B cell (primary cell): ENCODE data around the gene PASD1. TPM values are rescaled to one million over a fixed set of nuclear protein-coding genes. Genes with fewer than 3 reads are reported as not detected.

Experiments used
- ATAC-seq: fragments of 200-7000 bp; cut with Tn5 transposase; one replicate; pipeline ENCODE4 v1.10.0; 2021; ENCODE audit warnings: low read depth, mild to moderate bottlenecking, moderate number of reproducible peaks, moderate library complexity
- CTCF ChIA-PET: fragments of 350-600 bp; sonication (Branson Sonifier 250); formaldehyde crosslinking; loops from one replicate; lab custom pipeline; 2021; ENCODE audit warnings: antibody characterized with exemption, inconsistent platforms; lab: Charles Lee
- POLR2A ChIA-PET: fragments of 350-600 bp; sonication (Branson Sonifier 250); formaldehyde crosslinking; loops from one replicate; lab custom pipeline; 2021; ENCODE audit warnings: antibody characterized with exemption; lab: Charles Lee
- DNase-seq: peaks from one replicate; pipeline ENCODE4 v3.0.0; 2013
- H2AFZ ChIP-seq: 2 replicates; pipeline ENCODE4 v1.6.1; 2012; ENCODE audit warnings: mild to moderate bottlenecking, low read depth, low read length; ENCODE audit not compliant: insufficient read depth, poor library complexity, severe bottlenecking
- H3K27ac ChIP-seq, 2 donors: 1 replicate in 1 of 2; 2 replicates in 1 of 2; pipeline ENCODE4 v1.5.1; 2012 to 2013; ENCODE audit warnings: low read length in 2 of 2, mild to moderate bottlenecking in 2 of 2, moderate library complexity in 1 of 2
- H3K27me3 ChIP-seq, 4 experiments: fragments of 200-600 bp in 1 of 4; sonication (generic) in 1 of 4; replicated peaks in 1 of 4; 1 replicate in 2 of 4; 2 replicates in 2 of 4; pipeline versions ENCODE4 v1.6.1 to v1.7.0; 2013 to 2016; ENCODE audit warnings: low read length in 3 of 4, mild to moderate bottlenecking in 2 of 4, mixed read lengths in 1 of 4, moderate library complexity in 1 of 4; ENCODE audit not compliant: insufficient read depth in 4 of 4, control insufficient read depth in 3 of 4; ENCODE audit errors: control extremely low read depth in 1 of 4
- H3K36me3 ChIP-seq, 2 experiments: replicated peaks in 1 of 2; 1 replicate in 1 of 2; 2 replicates in 1 of 2; pipeline versions ENCODE4 v1.6.1 to v1.7.1; 2013; ENCODE audit warnings: low read length in 1 of 2; ENCODE audit not compliant: insufficient read depth in 2 of 2, control insufficient read depth in 1 of 2; ENCODE audit errors: control extremely low read depth in 1 of 2, extremely low read depth in 1 of 2
- H3K4me1 ChIP-seq, 2 donors: fragments of 200-600 bp in 1 of 2; sonication (generic) in 1 of 2; 1 replicate in 1 of 2; 2 replicates in 1 of 2; pipeline versions ENCODE4 v1.5.1 to v1.6.1; 2013 to 2017; ENCODE audit warnings: low read length in 2 of 2; ENCODE audit not compliant: control insufficient read depth in 2 of 2, insufficient read depth in 2 of 2
- H3K4me2 ChIP-seq: replicated peaks from 2 replicates; pipeline ENCODE3; 2012; ENCODE audit warnings: mild to moderate bottlenecking, low read depth, low read length; ENCODE audit not compliant: poor library complexity, severe bottlenecking
- H3K4me3 ChIP-seq, 5 experiments: fragments of 200-600 bp in 1 of 5; sonication (generic) in 1 of 5; 1 replicate in 3 of 5; 2 replicates in 2 of 5; pipeline versions ENCODE4 v1.5.1 to v1.7.0; 2011 to 2016; ENCODE audit warnings: low read length in 4 of 5, mild to moderate bottlenecking in 4 of 5, low read depth in 2 of 5, control low read depth in 1 of 5, moderate library complexity in 1 of 5; ENCODE audit not compliant: insufficient read depth in 1 of 5; ENCODE audit errors: control extremely low read depth in 1 of 5, extremely low read depth in 1 of 5
- H3K79me2 ChIP-seq: fragments of 200-600 bp; sonication (generic); one replicate; pipeline ENCODE4 v1.6.0; 2016; ENCODE audit warnings: low read length; ENCODE audit not compliant: control insufficient read depth, insufficient read depth
- H3K9ac ChIP-seq: fragments of 200-600 bp; sonication (generic); 2 replicates; pipeline ENCODE4 v1.6.1; 2017; ENCODE audit warnings: mild to moderate bottlenecking, low read length, moderate library complexity
- H3K9me3 ChIP-seq, 3 donors: one replicate each; pipeline versions ENCODE4 v1.6.1 to v1.7.1; 2013; ENCODE audit warnings: low read length in 2 of 3; ENCODE audit not compliant: control insufficient read depth in 2 of 3, insufficient read depth in 1 of 3; ENCODE audit errors: control extremely low read depth in 1 of 3
- H4K20me1 ChIP-seq: 2 replicates; pipeline ENCODE4 v1.6.0; 2012; ENCODE audit warnings: mild to moderate bottlenecking, low read length; ENCODE audit not compliant: insufficient read depth, control insufficient read depth, poor library complexity, severe bottlenecking
- H3K27ac Mint-ChIP-seq: one replicate; pipeline ENCODE4 v1.8.0; 2021; ENCODE audit warnings: mixed read lengths
- H3K27me3 Mint-ChIP-seq: one replicate; pipeline ENCODE4 v1.8.0; 2021; ENCODE audit warnings: mixed read lengths
- H3K4me1 Mint-ChIP-seq: one replicate; pipeline ENCODE4 v1.8.0; 2021; ENCODE audit warnings: mixed read lengths
- H3K4me3 Mint-ChIP-seq: one replicate; pipeline ENCODE4 v1.8.0; 2021; ENCODE audit warnings: mixed read lengths
- H3K9me3 Mint-ChIP-seq: one replicate; pipeline ENCODE4 v1.8.0; 2022; ENCODE audit warnings: mixed read lengths; ENCODE audit not compliant: insufficient read depth
- CTCF ChIP-seq: fragments of 200-600 bp; IDR thresholded peaks from one replicate; pipeline ENCODE4 v1.8.0; 2022; ENCODE audit warnings: antibody characterized with exemption, mild to moderate bottlenecking
- EZH2 ChIP-seq: IDR thresholded peaks from 2 replicates; pipeline ENCODE4 v1.6.1; 2012; ENCODE audit warnings: borderline replicate concordance, low read depth, mild to moderate bottlenecking, moderate library complexity, low read length; ENCODE audit not compliant: insufficient read depth, poor library complexity, severe bottlenecking
- WGBS: methylation state at CpG from one replicate; pipeline ENCODE4 v1.1.5; 2013; ENCODE audit warnings: missing lambda C conversion rate; ENCODE audit not compliant: insufficient coverage; 5-methylcytosine and 5-hydroxymethylcytosine counted together
- intact Hi-C: fragments of 100-400 bp; cut with micrococcal nuclease; formaldehyde crosslinking; loops from one replicate; pipeline ENCODE4 v1.10.0; 2022
- polyA plus RNA-seq: library from polyadenylated mRNA; depleted of rRNA; stranded (reverse); fragments of >200 nt; gene quantifications from 2 replicates; pipeline ENCODE4 v1.2.3, GENCODE V29; 2012
- total RNA-seq, 2 donors: library from RNA; stranded (reverse); fragments of 120-200 nt in 1 of 2; gene quantifications; 1 replicate in 1 of 2; 2 replicates in 1 of 2; pipeline versions ENCODE4 v1.2.3 to v1.2.4, GENCODE V29; 2013 to 2022

The PASD1 gene
- total and polyA plus RNA-seq, 2 donors (not counting 1 experiment from before 2014, with no cell fraction given) = not detected

GRCh38 chrX:151714362-151714761 lies 150.9 kb downstream of the PASD1 start:
- H3K36me3 ChIP-seq = no peaks in the 10 kb centered on the region
- H4K20me1 ChIP-seq = no peaks in the 10 kb centered on the region
- H3K4me3 Mint-ChIP-seq = no peak overlapping the region
- H3K4me3 ChIP-seq = no peak overlapping the region
- TF ChIP-seq CTCF = no peak
- POLR2A ChIA-PET = no interaction called here
- H3K9ac ChIP-seq = no peak overlapping the region
- H3K9me3 Mint-ChIP-seq = no peaks in the 10 kb centered on the region
- no peak overlapping the region for H3K4me2 ChIP-seq
- H3K27me3 Mint-ChIP-seq = no peaks in the 10 kb centered on the region
- no peak overlapping the region for H2AFZ ChIP-seq
- intact Hi-C loops = no loop called here
- CTCF ChIA-PET = no interaction called here
- H3K9me3 ChIP-seq = no peaks in the 10 kb centered on the region
- H3K27ac Mint-ChIP-seq = no peak overlapping the region
- H3K27me3 ChIP-seq = no peaks in the 10 kb centered on the region
- 83% methylated on average over 1 of the region's 5 CpGs for WGBS
- H3K79me2 ChIP-seq = no peaks in the 10 kb centered on the region
- no peak for ATAC-seq
- DNase-seq = no peak
- no peak overlapping the region for H3K27ac ChIP-seq
- H3K4me1 ChIP-seq = no peaks in the 10 kb centered on the region
- H3K4me1 Mint-ChIP-seq = no peaks in the 10 kb centered on the region

- TF ChIP-seq EZH2 (no peak), CTCF (no peak)
- intact Hi-C loops = no loop called here
- Histone ChIP-seq H4K20me1 (no peaks in the 10 kb centered on the region), H3K36me3 (no peaks in the 10 kb centered on the region), H3K4me1 (no peaks in the 10 kb centered on the region), H3K79me2 (no peaks in the 10 kb centered on the region), H3K9me3 (no peaks in the 10 kb centered on the region), H3K4me3 (no peak within 1 kb of the TSS), H3K27ac (no peak within 1 kb of the TSS), H2AFZ (no peak within 1 kb of the TSS), H3K4me2 (no peak within 1 kb of the TSS), H3K9ac (no peak within 1 kb of the TSS), H3K27me3 (no peaks in the 10 kb centered on the region)
- no peaks in the 10 kb centered on the region for H3K9me3 Mint-ChIP-seq
- POLR2A ChIA-PET = no interaction called here
- ATAC-seq (no peak), DNase-seq (no peak)
- H3K4me3 Mint-ChIP-seq = no peak within 1 kb of the TSS
- no peak within 1 kb of the TSS for H3K27ac Mint-ChIP-seq
- H3K27me3 Mint-ChIP-seq = no peaks in the 10 kb centered on the region
- H3K4me1 Mint-ChIP-seq = no peaks in the 10 kb centered on the region
- no CpG with 5 or more reads among the region's 3 CpGs for WGBS
- CTCF ChIA-PET = no interaction called here
These were observed 152.3 kb downstream of the PASD1 start, which contains the start of gene FATE1 for GRCh38 chrX:151715752-151716151. Gene FATE1, plus strand, starts transcription at chrX:151716035. Its CDS starts 85 bp downstream, at chrX:151716120.
